Measurements from ENCODE around the gene DENND1B.

DNA sequence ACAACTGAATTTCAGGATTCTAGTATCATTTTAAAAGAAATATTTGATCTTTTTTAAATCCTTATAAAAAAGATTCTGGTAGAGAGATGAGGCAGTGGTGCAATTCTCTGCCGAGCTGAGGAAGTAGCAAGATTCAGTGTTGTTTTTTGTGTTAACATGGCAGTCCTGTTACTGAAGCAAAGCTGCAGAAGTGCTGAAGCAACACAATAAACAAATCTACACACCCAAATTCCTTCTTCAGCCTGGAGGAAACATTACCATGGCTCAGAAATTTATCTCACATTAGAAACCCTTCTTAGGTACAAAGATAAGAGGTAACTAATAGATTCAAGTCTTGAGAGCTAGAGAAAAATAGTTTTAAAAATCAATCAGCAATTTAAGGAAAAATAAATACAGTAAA lies 216.0 kb downstream of the DENND1B start:
- TF ChIP-seq, protein P1, sequence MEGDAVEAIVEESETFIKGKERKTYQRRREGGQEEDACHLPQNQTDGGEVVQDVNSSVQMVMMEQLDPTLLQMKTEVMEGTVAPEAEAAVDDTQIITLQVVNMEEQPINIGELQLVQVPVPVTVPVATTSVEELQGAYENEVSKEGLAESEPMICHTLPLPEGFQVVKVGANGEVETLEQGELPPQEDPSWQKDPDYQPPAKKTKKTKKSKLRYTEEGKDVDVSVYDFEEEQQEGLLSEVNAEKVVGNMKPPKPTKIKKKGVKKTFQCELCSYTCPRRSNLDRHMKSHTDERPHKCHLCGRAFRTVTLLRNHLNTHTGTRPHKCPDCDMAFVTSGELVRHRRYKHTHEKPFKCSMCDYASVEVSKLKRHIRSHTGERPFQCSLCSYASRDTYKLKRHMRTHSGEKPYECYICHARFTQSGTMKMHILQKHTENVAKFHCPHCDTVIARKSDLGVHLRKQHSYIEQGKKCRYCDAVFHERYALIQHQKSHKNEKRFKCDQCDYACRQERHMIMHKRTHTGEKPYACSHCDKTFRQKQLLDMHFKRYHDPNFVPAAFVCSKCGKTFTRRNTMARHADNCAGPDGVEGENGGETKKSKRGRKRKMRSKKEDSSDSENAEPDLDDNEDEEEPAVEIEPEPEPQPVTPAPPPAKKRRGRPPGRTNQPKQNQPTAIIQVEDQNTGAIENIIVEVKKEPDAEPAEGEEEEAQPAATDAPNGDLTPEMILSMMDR (conservative IDR thresholded peaks at IDR 0.05), result no peak
- no peak for TF ChIP-seq ZFX (IDR thresholded peaks at IDR 0.05)

Measured in C4-2B (cell line).